ENCODE measurements around the gene NFATC1.

The NFATC1 gene

DNA sequence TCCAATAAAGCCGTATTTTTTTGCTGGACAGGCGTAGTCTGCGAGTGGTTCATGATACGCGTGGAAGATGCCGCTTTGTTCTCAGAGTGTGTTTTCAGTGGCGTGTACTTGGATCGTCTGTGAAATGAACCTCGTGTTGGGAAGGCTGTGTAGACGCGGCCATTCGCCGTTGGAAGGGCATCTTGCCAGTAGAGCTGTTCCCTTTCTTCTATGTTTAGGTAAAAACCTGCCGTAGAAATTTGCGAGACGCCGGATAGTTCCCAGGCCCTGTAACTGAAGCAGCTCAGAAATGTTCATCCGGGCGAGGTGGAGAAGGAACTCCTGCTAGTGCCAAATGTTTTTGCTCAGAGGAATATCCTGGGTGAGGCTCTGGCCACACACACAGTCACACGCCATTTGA, 133.6 kb downstream of the NFATC1 start:
- no peak overlapping the region for H3K4me3 ChIP-seq (ENCODE audit: low read depth, low read length)

DNA sequence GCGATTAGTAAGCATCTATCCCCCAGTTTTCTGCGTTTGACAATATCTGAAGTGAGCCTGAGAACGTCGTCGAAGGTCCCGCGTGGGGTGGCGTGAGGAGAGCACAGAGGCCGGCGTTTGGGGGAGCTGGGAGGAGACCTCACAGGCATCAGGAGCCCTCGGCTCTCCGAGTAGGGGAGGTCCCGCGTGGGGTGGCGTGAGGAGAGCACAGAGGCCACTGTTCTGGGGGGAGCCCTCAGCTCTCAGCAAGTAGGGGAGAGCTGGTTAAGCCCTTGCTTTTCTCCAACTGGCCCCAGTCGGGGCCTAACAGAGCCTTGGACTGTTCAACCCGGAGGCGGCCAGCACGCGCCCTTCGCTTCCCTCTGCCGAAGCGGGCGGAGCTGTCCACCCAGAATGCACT, 134.3 kb downstream of the NFATC1 start:
- no peak overlapping the region for H3K4me3 ChIP-seq (ENCODE audit: low read depth, low read length)

DNA sequence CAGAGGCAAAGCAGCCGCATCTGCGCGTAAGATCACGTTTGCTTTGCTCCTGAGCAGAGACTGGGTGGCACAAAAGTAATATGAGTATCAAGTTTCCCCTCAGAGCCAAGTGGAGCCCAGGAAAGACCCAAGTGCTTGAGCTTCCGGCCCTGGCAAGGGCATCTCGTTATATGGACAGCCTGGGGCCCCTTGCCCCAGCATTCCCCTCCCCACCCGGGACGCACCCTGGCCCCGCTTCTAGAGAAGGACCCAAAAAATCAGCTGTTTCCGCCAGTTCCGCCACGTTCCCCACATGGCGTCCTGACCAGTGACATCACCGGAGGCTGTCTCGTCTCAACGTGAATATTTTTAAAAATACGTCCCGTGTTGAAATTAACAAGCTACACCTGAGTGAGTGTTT, 135.1 kb downstream of the NFATC1 start:
- H3K4me3 ChIP-seq (ENCODE audit: low read depth, low read length), result no peak overlapping the region

DNA sequence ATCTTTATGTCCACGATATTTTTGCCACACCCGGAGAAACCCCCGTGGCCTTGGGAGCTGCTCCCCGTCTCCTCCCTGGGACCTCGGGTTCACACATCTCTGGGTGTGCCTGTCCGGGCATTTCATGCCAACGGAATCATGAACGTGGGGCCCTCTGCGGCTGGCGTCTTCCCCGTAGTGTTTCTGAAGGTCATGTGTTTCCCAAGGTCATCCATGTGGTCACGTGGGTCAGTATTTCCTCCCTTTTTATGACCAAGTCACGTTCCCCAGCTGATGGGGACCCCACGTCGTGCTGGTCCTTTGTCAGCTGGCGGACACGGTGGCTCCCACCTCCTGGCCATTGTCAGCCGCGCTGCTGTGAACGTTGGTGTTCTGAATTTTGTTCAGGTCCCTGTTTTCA, 135.7 kb downstream of the NFATC1 start:
- no peak overlapping the region for H3K4me3 ChIP-seq (ENCODE audit: low read depth, low read length)

DNA sequence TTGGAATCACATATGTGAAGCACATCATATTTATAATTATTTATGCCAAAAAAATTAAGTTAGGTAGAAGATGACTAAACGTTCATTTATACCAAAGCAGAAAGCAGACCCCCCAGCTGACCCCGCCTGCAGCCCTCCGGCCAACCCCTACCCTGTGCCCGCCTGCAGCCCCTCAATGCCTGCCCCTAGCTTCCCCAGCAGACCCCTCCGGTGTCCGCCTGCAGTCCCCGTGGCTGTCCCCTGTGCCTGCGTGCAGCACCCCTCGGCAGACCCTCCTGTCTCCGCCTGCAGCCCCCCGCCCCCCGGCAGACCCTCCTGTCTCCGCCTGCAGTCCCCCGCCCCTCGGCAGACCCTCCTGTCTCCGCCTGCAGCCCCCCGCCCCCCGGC, 136.2 kb downstream of the NFATC1 start:
- H3K4me3 ChIP-seq (ENCODE audit: low read depth, low read length), result no peak overlapping the region

DNA sequence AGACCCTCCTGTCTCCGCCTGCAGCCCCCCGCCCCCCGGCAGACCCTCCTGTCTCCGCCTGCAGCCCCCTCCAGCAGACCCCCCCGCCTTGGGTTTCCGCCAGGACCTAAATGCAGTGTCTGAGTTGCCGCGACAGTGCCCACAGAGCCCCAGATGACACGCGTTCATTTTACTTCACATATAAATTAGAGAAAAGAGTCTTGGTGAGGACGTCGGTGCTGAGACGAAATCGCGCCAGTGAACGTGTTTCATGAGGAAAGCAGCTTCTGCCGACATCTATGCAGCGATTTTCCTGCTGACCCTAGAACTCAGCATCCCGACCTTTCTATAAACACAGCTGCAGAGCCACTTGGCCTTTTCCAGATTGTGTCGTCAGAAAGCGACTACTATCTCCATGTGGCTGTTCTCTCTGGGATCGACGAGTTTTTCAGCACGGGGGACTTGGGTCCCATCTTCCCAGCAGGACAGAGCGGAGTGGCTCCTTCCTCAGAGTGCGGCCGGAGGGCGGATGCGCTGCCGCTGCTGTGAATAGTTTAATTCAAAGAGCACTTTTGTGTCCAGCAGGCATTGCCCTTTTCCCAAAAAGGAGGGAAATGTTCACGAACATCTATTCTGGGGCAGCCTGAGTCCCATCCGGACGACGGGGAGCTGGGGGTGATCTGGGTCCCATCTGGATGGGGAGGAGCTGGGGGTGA, 136.7 kb downstream of the NFATC1 start:
- H3K4me3 ChIP-seq (ENCODE audit: low read depth, low read length), result no peak overlapping the region

DNA sequence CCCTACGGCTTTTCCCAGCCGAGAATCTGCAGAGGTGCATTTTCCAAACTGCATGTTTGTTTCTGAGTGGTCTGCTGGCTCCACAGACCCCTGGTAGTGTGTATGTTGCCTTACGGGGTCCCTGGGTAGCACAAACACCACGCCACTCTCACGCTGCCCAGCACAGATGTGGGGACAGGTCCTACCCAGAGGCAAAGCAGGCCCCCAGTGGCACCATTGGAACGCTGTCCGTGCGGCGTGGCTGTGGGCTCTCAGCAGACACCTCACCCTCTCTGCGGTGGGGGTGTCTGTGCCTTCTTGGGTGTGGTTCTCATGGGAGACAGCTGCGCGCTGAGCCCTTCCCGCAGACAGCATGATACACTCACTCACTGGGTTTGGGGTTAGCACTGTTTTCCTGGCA, 137.4 kb downstream of the NFATC1 start:
- no peak overlapping the region for H3K4me3 ChIP-seq (ENCODE audit: low read depth, low read length)

DNA sequence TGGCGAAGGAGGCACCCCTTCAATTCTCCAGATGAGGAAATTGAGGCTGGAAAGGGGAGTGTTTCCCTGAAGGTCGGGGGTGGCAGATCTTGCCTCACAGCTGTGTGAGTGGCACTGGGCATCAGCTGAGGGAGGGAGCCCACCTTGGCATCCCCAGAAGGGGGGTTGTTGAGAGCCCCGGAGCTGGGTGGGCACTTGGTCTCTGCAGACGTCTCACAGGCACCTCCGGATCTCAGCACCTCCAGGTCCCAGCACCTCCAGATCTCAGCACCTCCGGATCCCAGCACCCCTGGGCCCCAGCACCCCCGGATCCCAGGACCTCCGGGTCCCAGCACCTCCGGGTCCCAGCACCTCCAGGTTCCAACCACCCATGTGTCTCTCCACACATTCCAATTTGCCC, 137.9 kb downstream of the NFATC1 start:
- H3K4me3 ChIP-seq (ENCODE audit: low read depth, low read length), result no peak overlapping the region

DNA sequence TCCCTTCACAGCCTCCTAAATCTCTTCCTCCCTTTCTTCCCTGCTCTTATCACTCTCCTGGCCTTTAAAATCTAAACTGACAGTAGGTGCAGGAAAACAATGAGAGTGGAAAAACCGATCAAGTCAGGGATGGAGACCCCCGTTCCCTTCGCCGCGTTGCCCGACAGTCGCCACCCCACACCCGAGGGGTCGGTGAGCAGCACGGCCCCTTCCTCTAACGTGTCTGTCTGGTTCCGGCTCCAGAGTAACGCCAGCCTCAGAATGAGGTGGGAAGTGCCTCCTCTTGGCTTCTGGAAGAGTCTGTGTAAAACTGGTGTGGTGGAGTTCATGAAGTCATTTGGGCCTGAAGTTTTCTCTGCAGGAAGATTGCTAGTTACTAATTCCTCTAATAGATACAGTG, 138.6 kb downstream of the NFATC1 start:
- no peak overlapping the region for H3K4me3 ChIP-seq (ENCODE audit: low read depth, low read length)

DNA sequence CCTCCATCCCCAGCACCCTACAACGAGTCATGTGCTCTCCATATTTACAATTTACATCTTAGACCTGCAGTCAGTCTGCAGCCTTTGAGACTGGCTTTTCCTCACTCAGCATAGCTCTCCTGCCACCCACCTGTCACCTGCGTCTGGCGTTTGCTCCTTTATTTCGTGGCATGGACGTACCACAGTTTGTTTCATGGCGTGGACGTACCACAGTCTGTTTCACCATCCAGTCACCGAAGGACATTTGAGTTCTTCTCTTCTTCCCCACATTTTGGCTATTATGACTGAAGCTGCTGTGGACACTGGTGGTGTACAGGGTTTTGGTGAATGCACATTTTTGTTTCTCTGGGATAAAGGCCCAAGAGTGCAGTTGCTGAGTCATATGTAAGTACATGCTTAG, 142.0 kb downstream of the NFATC1 start:
- no peak overlapping the region for H3K4me3 ChIP-seq (ENCODE audit: low read depth, low read length)

DNA sequence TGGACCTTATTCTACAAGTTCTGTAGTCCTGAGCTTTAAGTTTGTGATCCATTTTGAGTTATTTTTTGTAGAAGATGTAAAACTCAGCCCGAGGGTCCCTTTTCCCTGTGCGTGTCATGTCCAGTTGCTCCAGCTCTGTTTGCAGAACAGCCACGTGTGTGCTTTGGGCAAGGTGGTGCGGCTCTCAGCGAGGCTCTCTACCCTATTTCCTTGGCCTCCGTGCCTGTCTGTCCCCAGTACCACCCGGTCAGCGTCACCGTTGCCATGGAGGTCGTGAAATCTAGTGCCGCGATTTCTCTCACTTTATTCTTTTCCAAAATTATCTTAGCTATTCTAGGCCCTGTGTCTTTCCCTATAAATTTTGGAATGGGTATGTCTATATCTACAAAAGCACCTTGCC, 142.9 kb downstream of the NFATC1 start:
- no peak overlapping the region for H3K4me3 ChIP-seq (ENCODE audit: low read depth, low read length)

DNA sequence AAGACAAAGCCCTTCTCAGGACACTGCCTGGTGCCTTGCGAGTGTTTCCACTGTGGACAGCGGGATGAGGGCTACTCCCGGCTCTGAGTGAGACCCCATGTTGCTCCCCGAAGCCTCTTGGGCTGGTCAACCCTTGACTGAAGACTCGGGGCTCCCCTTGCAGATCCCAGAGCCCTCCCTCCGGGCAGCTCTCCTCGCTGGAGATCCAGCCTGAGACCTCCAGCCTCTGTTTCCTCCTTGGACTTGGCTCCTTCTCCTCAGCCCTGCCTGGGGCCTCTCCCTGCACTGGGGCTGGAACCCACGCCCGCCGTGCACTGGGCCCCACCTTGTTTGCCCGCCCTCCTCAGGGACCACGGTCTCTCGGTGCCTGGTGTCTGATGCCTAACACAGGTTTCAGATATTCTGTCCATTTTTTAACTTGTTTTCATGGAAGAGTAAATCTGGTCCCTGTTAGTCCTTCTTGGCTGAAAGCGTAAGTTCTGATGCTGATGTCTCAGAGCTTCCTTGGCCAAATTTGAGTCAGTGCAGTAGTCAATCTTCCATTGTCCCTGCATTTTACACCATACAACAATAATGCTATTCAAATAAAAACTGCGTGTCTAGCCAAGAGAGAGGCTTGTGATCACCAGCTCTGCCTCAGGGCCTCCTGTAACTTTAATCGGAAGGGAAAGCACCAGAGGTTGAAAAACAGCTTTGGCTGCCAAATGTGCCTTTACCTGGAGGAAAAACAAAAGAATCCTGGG, 144.6 kb downstream of the NFATC1 start:
- no peak overlapping the region for H3K4me3 ChIP-seq (ENCODE audit: low read depth, low read length)

DNA sequence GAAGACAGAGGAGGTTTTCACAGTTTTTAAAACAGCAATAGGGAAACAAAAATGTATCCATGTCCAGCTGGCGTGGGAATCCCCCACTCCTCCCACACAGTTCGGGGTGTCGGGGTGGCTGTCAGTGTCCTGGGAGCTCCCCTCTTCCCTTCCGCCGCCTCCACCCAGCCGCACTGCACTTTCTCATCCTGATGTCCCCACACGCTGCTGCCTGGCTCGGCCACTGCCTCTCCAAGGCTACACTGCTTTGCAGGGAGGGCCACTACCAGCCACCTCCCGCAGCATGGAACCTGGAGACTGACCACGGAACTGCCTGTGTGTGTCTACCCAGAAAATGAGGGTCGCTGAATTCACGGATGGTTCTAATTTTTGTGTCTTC, 145.2 kb downstream of the NFATC1 start:
- no peak overlapping the region for H3K4me3 ChIP-seq (ENCODE audit: low read depth, low read length)

DNA sequence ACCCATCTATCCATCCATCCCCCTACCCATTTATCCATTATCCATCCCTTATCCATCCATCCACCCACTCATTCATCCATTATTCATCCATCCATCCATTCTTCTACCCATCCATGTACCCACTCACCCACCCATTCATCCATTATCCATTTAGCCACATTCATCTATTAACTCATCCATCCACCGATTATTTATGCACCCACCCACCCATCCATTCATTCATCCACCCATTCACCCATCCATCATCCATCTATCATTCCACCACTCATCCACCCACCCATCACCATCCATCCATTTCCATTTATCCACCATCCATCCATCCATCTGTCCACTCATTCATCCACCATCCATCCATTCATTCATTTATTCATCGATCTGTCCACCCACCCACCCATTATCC, 146.5 kb downstream of the NFATC1 start:
- no peak overlapping the region for H3K4me3 ChIP-seq (ENCODE audit: low read depth, low read length)

DNA sequence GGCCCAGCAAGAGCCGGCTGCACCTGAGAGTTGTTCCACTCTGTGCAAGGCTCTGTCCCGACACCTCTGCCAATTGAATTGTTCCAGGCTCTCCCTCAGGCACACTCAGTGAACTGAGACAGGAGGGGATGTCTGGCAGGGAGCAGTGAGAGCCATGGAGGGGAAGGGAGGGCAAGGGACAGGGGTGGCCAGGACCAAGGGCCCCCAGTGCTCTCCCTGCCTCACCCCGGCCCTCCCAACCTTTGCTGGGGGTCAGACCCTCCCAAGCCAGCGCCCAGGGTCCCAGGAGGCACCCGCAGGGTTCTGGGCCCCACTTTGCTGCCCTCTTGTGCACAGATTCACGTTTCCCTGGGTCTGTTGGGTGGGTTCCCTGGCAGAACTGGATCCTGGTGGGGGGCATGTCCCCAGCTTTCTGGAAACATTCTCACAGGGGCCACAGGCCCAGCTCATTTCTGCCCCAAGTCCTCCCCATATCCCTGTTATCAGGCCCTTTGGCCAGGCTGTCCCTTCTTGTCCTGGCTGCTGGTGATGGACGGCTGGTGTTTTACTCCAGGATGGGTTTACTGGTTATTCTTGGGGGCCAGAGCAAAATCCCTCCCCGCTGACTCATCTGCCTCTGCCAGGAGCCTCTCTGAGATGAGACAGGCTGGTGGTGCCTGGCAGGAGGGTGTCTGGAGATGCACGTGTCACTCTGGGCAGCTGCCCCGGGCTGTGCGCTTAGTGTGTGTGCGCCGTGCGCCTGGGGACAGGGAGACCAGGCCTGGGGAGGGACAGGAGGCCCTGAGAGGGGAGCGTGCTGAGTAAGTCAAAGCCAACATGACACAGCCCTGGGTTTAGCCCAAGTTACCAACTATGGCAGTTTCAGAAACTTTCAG, 147.4 kb downstream of the NFATC1 start:
- H3K4me3 ChIP-seq (ENCODE audit: low read depth, low read length), result no peak overlapping the region

DNA sequence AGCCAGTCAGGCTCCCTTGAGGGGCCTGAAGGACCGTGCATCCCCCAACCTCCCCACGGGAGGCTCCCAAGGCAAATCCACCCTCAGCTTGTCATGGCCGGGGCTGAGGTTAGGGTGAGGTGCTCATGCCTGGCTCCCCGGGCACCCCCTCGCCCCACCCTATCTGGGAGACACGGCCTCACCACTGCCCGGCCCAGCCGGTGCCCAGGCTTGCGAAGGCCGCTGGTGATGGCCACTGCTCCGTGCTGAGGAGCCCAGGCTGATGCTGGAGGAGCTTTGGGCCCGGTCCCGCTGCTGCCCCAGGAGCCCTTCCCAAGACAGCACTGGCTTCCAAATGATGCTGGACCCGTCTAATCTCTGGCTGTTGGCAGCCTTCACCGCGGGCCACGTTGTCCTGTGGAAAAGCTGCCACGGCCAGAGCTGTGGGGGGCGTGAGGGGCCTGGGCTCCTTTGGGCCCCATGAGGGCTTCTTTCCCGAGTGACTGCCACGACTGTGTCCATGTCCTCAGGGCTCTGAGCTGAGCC, 148.2 kb downstream of the NFATC1 start:
- no peak overlapping the region for H3K4me3 ChIP-seq (ENCODE audit: low read depth, low read length)

DNA sequence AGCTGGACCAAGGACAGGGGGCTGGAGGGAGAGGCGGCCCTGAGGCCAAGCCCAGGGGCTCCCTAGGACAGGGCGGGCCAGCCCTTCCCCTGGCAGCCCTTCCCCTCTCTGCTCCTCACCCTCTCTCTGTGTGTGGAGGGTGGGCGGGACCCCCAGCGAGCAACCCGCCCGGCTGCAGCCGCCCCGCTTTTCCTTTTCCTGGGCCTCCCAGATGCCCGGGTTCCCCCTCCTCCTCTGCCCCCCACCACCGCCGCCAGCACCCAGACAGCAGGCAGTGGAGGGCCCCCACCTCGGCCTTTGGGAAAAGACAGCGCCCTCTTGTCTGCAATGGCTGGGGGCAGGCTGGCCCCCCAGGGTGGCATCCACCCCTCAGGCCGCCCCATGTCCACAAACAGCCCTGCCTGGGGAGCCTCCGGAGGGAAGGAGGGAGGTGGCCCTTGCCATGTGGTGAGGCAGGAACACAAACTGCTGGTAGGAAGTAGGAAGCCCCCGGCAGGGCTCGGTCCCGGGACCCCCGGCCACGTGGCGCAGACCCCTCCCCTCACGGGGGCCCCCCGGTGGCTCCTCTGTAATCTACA, 148.7 kb downstream of the NFATC1 start:
- no peak overlapping the region for H3K4me3 ChIP-seq (ENCODE audit: low read depth, low read length)

DNA sequence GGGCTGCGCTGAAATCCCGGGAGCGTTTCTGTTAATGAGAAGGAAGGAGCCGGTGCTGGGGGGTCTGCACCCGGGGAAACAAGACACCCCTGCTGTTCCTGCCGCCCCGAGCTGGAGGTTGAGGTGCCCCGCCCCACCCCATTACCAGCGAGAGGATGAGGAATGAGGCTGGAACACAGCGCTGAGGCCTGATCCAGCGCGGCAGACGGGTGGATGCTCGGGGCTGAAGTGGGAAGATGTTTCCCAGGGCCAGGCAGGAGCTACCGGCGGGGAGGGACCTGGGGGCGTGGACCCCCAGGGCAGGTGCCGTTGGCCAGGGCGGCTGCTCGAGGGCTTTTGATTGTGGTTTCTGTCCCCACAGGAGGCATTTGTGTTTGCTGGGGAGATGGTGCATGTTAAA, 149.5 kb downstream of the NFATC1 start:
- H3K4me3 ChIP-seq (ENCODE audit: low read depth, low read length), result no peak overlapping the region

DNA sequence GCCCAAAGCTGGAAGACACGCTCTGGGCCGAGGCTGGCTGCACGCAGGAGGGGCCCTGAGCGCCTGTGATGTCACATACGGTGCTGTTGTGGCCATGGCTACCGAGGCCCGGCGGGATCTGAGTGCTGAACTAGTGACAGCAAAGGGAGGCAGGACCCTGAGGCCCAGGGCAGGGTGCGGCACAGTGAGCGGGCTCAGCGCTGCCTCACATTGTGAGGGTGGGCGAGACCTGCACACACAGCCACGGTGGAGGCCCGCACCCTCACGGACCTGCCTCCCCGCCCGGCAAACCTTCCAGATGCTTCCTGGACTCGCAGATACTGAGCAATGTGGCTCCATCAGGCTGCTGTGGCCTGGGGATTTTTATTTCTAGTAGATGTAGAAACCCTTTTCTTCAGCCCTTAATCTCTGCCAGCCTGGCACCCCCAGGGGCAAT, 150.0 kb downstream of the NFATC1 start:
- H3K4me3 ChIP-seq (ENCODE audit: low read depth, low read length), result no peak overlapping the region

DNA sequence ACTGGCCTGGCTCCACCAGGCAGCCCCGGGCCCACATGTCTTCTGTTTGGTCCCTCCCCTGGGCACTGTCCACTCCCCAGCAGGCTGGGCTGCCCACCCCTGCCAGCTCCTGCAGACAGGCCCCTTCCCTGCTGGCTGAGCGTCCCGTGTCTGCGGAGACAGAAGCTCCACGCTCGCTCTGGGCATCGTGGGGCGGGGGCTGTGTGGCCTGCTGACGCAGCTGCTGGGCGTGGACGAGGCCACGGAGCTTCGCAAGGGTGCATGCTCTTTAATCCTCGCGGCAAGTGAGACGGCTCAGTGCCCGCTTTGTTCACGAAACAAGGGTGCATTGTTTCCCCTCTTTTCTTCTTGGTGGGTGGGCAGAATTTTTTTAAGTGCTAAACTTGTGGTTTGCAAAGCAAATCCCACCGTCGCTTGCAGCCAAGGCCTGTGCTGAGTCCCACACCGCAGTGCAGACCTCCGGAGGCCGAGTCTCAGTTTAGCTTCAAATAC, 151.1 kb downstream of the NFATC1 start:
- no peak overlapping the region for H3K4me3 ChIP-seq (ENCODE audit: low read depth, low read length)

Measured in iPS-11a (cell line).